ENCODE measurements around the gene YWHAG.

DNA sequence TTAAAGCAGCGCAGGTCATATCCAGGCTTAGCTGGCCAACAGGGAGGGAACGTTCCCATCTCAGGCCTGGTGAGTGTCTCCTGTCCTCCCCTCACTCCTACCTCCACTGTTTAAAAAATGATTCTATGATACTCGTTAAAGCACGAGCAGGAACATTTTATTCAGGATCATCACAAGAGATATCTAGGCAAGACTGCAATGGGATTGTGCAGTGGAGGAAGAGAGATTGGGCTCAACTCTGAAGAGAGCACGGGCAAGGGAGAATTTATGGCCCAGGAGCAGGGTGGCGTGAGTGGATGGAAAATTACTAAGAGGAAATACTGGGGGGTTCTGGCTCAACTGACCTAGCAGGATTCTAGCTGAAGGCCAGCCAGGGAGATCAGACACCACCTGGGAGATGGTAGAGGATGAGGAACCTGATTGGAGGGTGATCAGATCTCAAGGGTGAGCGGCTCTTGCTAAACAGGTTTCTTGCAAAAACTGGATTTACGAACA, 65.3 kb downstream of the YWHAG start:
- TF ChIP-seq EZH2 (IDR thresholded peaks at IDR 0.05; ENCODE audit: low read depth, unreplicated experiment) = no peak
- no peak for TF ChIP-seq CTCF (conservative IDR thresholded peaks at IDR 0.05; ENCODE audit: low read depth in 2 of 2)
- TF ChIP-seq POLR2AphosphoS5 (IDR thresholded peaks at IDR 0.05; ENCODE audit: low read depth) = no peak
- TF ChIP-seq EZH2phosphoT487 (IDR thresholded peaks at IDR 0.05; ENCODE audit: unreplicated experiment) = no peak
- no peak for TF ChIP-seq CREB1 (CRISPR knock-in tag; IDR thresholded peaks at IDR 0.05; ENCODE audit: low read depth)
- no peak for TF ChIP-seq REST (IDR thresholded peaks at IDR 0.05; ENCODE audit: unreplicated experiment)
